ENCODE data around the gene IGLL5. TPM values are rescaled to one million over a fixed set of nuclear protein-coding genes. Genes with fewer than 3 reads are reported as not detected.
A peak's percentile ranks its signal among the peaks of the same experiment; 100 is the strongest.

Gene IGLL5
- total RNA-seq, 3 donors from 2014 or later, result 0.79 TPM; not detected in 2

DNA sequence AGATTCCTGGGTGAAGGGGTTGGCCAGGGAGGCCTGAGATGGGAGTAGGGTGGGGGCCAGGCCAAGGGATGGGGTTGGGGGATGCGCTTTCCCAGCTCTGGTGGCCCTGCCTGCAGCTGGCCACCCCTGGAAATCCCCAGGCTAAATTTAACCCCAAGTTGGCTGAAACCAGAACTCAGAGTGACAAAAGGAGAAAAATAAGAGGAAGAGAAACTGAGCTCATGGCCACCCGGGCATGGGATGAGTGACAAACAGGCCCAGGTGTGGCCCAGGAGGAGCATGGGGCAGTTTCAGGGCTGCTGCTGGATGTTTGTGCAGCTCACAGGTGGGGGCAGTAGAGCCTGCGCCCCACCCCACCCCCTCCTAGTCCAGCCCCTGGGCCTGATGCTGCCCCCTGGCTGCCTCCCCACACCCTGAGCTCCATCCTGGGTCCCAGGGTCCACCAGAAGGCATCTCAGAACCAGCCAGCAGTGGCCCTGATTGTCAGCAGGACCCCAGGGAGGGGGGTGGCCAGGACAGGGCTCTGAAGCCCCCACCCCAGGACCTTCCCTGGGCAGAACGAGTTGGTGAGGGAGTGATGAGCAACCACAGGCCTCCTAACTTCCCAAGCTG lies 48.0 kb downstream of the IGLL5 start:
- ATAC-seq, result peak in 1 of 2 donors; percentile 34
- H3K4me1 Mint-ChIP-seq (ENCODE audit: low read depth), result peaks cover 2% of the 10 kb centered on the region
- no peak overlapping the region for H3K4me3 Mint-ChIP-seq
- no peaks in the 10 kb centered on the region for H3K9me3 Mint-ChIP-seq
- H3K36me3 Mint-ChIP-seq (ENCODE audit: insufficient read depth), result no peaks in the 10 kb centered on the region
- no peaks in the 10 kb centered on the region for H3K27me3 Mint-ChIP-seq (ENCODE audit: low read depth)
- DNase-seq, result no peak

DNA sequence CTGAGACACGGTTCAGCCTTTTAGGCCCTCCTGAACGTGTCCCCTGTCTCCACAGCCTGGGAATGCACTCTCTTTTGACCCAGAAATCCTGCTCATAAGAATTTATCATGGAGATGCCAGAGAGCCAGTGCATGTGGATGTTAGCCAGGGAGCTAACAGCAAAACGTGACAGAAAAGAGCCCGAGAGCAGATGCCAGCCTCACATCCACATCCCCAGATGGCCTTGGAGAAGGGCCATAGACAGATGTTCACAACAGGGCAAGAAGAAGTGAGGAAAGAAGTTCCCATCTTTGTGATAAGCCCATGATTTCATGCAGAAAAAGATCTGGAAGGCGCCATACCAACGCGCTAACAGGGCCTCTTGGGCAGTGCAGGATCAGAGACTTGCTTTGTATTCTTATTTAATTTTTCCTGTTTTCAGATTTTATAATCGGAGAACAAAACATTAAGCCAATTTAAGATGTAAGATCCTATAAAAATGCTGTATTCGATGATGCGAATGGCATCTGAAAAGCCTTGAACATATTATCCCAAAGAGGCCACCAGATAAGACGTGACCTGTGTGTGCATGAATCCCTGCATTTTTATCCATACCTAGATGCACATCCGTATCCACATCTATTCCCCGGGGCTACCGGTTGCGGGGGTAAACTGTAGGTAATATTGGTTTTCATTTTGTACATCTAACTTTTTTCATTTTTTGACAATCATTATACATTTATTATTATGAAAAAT lies 48.7 kb downstream of the IGLL5 start:
- no peak for ATAC-seq
- H3K36me3 Mint-ChIP-seq (ENCODE audit: insufficient read depth), result no peaks in the 10 kb centered on the region
- no peaks in the 10 kb centered on the region for H3K9me3 Mint-ChIP-seq
- H3K27me3 Mint-ChIP-seq (ENCODE audit: low read depth), result no peaks in the 10 kb centered on the region
- no peak for DNase-seq
- H3K4me3 Mint-ChIP-seq, result no peak overlapping the region
- peaks cover 2% of the 10 kb centered on the region for H3K4me1 Mint-ChIP-seq (ENCODE audit: low read depth)

DNA sequence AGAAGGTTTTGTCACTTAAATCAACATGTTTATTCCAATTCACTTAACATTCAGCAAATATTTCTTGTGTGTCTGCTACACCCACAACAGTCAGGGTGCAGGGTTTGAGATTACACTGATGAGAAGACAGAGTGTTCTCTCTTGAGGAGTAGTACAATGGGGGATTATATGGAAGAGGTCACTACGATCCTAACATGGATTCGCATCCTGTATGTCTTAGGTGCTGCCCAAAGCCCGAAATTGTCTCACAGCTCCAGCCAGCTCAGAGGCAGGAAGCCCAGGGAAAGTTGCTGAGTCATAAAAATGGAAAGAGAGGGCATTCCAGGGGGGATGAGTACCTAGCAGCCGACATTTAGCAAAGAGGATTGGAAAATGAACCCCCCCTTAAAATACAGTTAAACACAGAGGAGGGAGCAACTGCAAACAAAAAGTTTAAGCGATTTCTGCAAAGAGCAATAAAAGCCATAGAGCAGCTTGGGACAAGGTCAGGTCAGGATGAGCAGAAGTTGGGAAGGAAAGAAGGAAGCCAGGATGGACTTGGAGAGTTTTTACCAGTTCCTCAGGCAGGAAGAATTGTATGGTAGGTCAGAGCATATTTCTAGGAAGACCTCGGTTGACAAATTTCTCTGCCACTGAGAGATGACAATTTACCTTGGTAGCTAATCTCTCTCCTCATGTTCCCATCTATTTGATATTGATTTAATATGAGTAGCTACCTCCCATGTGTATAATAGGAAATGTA lies 49.5 kb downstream of the IGLL5 start:
- H3K27me3 Mint-ChIP-seq (ENCODE audit: low read depth), result no peaks in the 10 kb centered on the region
- DNase-seq (no peak), ATAC-seq (no peak)
- no peak overlapping the region for H3K4me3 Mint-ChIP-seq
- no peaks in the 10 kb centered on the region for H3K9me3 Mint-ChIP-seq
- peaks cover 2% of the 10 kb centered on the region for H3K4me1 Mint-ChIP-seq (ENCODE audit: low read depth)
- no peaks in the 10 kb centered on the region for H3K36me3 Mint-ChIP-seq (ENCODE audit: insufficient read depth)

DNA sequence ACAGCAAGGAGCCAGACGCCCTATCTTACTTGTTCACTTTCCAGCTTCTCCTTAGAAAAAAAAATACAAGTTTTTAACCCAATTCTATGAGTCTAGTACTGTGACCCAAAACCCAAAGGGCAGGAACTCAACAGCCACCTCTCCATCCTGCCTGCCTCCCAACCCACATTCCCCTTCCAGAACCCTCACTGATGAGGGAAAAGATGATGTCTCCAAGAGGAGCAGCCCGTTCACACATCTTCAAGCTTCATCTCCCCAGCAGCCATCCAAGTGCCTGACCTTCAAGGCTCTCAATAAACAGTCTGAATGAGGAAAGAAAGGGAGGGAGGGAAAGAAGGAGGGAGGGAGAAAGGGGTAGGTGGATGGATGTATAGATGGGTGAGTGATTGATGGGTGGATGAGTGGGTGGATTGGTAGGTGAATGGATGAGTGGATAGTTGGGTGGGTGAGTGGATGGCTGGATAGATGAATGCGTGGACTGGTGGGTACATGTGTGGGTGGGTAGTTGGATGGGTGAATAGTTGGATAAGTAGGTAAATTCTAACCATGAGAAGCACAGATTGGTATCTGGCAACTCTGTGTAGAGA lies 50.4 kb downstream of the IGLL5 start:
- no peak for ATAC-seq
- no peaks in the 10 kb centered on the region for H3K27me3 Mint-ChIP-seq (ENCODE audit: low read depth)

DNA sequence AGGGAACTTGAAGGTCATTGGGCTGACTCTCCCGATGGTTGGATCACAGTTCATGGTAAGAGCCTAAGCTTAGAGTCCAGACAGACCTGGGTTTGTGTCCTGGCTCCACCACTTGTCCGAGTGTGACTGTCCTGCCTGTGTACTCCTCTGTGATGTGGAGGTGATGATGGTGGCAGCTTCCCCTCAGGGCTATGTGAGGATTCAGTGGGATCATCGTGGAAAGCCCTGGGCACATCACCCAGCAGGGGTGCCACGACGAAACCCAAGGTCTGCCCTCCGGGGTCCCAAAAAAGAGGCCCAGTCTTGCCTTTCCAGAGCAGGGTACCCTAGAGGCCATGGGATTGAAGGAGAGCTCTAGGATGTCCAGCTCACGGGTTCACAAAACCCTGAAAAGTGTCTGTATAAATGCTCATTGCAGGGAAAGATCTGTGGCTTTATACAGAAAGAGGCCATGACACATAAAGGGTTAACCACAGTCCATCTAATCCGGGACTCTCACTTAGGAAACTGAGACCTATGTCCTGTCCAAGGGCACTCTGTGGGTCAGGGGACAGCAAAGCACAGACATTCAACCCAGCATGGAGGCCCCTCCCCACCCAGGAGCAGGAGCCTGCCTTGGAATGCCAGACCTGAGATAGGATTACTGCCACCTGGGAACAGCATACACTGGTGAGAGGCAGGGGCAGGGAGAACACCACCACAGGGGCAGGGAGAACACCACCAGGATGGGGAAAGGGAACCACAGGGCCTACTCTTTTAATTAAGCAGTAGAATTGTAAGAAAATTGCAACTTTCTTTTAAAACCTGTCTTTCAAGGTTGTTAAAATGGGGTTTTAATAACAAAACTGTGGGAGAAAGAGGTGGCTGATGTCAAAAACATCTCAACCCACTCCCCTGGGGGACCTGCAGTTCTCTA lies 51.3 kb downstream of the IGLL5 start:
- Mint-ChIP-seq H3K27me3 (ENCODE audit: low read depth) (no peaks in the 10 kb centered on the region), H3K4me3 (no peak overlapping the region), H3K4me1 (ENCODE audit: low read depth) (peaks cover 2% of the 10 kb centered on the region), H3K9me3 (no peaks in the 10 kb centered on the region), H3K36me3 (ENCODE audit: insufficient read depth) (no peaks in the 10 kb centered on the region)
- DNase-seq (no peak), ATAC-seq (no peak)

More for the DNA sequence above, 50.4 kb downstream of the IGLL5 start:
- DNase-seq, result no peak
- peaks cover 4% of the 10 kb centered on the region for H3K4me1 Mint-ChIP-seq (ENCODE audit: low read depth)
- no peak overlapping the region for H3K4me3 Mint-ChIP-seq
- no peaks in the 10 kb centered on the region for H3K36me3 Mint-ChIP-seq (ENCODE audit: insufficient read depth)
- no peaks in the 10 kb centered on the region for H3K9me3 Mint-ChIP-seq

DNA sequence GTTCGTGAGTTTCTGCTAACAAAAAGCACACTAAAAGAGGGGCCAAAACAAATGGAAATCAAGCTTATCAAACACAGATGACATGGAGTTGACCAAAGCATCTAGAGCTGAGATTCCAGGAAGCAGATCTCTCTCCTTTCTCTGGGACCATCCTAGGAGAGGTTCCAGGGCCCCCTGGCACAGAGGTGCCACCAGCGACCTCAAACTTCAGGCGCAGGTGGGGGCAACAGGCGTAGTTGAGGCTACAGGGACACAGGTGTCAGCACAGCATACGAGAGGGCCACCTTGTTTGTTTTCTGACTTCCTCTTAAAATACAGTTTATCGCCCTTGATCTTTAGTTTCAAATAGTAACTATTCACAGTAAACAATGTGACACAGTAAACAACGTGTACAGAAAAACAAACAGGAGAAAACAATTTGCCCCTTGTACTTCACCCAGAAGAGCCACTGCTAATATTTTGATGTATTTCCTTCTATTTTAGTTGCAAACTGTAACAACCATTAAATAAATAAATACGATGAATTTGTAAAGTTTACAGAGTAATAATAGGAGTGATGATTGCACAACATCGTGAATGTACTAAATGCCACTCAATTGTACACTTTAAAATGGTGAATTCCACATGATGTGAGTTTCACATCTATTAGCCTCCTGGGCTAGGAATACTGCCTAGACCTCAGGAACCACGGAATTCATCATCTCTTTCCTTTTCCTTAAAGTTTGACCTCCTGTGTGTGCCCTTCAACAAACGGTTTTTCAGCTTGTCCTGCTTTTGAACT lies 52.2 kb downstream of the IGLL5 start:
- H3K9me3 Mint-ChIP-seq, result no peaks in the 10 kb centered on the region
- DNase-seq, result no peak
- ATAC-seq, result no peak
- no peak overlapping the region for H3K4me3 Mint-ChIP-seq
- no peaks in the 10 kb centered on the region for H3K27me3 Mint-ChIP-seq (ENCODE audit: low read depth)
- peaks cover 2% of the 10 kb centered on the region for H3K4me1 Mint-ChIP-seq (ENCODE audit: low read depth)
- H3K36me3 Mint-ChIP-seq (ENCODE audit: insufficient read depth), result no peaks in the 10 kb centered on the region

DNA sequence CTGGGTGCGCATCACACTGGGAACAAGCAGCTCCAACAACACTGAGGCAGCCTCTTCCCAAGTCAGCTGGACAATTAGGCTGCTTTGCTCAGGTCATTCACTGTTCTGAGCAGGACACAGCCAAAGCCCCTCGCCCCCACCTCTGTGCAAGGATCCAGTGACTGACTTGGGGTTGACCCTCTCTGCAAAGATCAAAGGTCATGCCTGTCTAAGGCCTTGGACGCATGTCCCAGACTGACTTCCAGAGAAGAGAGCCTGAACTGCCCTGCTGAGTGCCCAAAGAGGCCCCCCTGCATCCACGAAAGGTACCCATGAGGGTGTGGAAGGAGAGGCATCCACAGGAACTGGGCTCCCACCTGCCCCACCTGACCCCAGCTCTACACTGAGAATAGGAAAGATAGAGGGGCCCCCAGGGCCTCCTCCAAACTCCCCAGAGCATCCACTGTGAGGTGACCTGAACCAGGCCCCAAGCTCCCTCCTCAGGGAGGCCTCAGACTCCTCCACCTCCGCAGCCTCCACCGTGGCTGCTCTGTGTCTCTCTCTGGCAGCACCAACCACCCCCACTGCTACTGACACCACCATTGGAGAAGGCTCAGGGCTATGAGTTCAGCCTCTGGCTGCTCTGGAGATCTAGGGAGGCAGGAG lies 53.5 kb downstream of the IGLL5 start:
- DNase-seq (no peak), ATAC-seq (no peak)
- Mint-ChIP-seq H3K9me3 (no peaks in the 10 kb centered on the region), H3K4me1 (ENCODE audit: low read depth) (peaks cover 2% of the 10 kb centered on the region), H3K4me3 (no peak overlapping the region), H3K27me3 (ENCODE audit: low read depth) (no peaks in the 10 kb centered on the region), H3K36me3 (ENCODE audit: insufficient read depth) (no peaks in the 10 kb centered on the region)

DNA sequence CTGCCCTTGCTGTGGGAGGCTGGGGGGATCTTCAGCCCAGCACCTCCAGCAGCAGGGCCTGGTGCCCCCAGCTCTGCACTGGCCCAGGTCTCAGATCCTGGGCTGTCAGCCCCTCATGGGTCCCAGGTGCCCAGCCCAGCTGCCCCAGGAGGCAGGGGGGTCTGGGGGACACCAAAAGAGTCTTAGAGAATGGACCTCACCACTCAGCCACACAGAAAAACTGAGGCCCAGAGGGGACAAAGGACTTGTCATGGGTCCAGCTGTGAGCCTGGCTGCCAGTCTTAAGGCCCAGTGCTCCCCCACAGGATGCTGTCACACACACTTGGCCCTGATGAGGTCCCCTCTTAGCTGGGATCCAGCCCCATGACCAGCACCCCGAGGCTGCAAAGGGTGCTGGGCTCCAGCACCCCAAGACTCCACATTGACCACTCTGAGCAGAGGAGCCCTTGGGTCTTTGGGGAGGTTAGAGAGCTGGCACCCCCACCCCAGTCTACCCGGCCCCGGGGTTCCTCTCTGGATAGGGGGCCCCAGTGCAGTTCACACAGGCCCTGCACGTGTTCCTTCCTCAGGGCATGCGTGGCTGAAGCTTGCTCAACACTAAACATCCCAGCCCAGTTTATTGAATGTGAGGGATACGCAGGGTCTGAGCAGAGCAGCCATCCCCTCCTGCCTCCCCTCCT lies 54.4 kb downstream of the IGLL5 start:
- no peak for DNase-seq
- no peak for ATAC-seq
- H3K9me3 Mint-ChIP-seq, result no peaks in the 10 kb centered on the region
- H3K4me3 Mint-ChIP-seq, result no peak overlapping the region
- no peaks in the 10 kb centered on the region for H3K27me3 Mint-ChIP-seq (ENCODE audit: low read depth)
- no peaks in the 10 kb centered on the region for H3K36me3 Mint-ChIP-seq (ENCODE audit: insufficient read depth)
- H3K4me1 Mint-ChIP-seq (ENCODE audit: low read depth), result peaks cover 4% of the 10 kb centered on the region

DNA sequence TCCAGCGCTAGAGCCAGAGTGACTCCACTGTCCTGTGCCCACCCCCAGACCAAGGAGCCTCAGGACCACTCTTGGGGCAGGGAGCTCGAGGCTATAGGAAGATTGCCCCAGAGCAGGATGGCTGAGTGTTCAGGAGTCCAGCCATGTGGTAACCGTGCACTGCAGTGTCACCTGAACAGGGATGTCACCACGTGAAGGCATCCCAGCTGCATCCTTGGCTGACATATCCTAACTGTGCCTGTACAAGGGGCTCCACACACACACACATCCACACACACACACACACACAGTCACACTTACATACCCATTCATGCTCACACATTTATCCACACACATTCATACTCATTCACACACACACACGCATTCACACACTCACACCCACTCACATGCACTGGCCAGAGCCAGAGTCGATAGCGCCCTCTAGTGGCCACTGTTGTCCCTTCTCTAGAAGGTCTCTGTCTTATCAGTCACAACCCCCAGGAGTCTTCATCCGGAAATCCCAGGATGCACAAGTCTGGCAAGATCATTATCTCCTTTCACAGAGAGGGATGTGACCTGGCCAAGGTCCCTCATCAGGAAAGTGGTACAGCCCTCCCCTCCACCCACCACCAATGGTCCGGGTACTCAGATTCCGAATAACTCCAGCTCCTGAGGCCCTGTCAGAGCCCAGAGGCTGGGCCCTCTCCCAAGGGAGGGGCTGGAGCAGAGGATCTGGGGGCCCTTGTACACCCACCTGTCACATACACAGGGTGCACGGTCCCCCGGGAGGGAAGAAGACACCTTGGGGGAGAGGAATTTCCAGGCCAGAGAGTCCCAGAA lies 55.1 kb downstream of the IGLL5 start:
- Mint-ChIP-seq H3K9me3 (no peaks in the 10 kb centered on the region), H3K4me3 (no peak overlapping the region), H3K36me3 (ENCODE audit: insufficient read depth) (no peaks in the 10 kb centered on the region), H3K4me1 (ENCODE audit: low read depth) (peaks cover 4% of the 10 kb centered on the region), H3K27me3 (ENCODE audit: low read depth) (no peaks in the 10 kb centered on the region)
- peak; percentile 73 for DNase-seq
- peak; percentile 84 to 90 for ATAC-seq

DNA sequence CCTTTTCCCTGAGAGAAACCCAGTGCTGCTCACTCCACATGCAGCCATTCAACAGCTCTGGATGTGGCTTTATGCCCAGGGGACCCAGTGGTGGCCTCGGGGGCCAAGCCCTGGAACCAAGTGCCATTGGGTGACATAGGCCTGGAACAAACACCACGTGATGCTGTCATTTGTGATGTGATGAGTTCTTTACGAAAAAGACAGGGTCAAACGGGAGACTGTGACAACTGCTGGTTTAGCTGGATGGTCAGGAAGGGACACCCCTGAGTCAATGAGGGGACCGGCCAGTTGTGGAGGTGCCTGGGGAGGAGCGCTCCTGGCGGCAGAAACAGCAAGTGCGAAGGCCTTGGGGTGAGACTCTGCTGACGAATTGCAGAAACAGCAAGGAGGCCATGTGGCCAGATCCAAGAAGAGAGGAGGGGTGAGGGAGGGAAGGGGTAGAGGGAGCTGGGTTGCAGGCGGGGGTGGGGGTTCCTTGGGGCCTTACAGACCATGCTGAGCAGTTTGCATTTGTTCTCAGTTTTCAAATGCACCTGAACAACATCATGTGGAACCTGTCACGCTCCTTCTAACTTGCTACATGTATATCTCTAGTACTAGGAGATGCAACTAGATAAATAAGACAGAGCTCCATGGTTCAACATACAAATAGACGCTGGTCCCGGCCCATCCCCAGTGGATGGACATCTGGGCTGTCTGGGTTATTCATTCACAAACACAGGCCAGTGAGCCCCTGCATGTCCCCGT lies 56.1 kb downstream of the IGLL5 start:
- no peak for ATAC-seq
- Mint-ChIP-seq H3K36me3 (ENCODE audit: insufficient read depth) (no peaks in the 10 kb centered on the region), H3K4me1 (ENCODE audit: low read depth) (peaks cover 4% of the 10 kb centered on the region), H3K4me3 (peak overlapping the region; percentile 19), H3K27me3 (ENCODE audit: low read depth) (no peaks in the 10 kb centered on the region), H3K9me3 (no peaks in the 10 kb centered on the region)
- no peak for DNase-seq

DNA sequence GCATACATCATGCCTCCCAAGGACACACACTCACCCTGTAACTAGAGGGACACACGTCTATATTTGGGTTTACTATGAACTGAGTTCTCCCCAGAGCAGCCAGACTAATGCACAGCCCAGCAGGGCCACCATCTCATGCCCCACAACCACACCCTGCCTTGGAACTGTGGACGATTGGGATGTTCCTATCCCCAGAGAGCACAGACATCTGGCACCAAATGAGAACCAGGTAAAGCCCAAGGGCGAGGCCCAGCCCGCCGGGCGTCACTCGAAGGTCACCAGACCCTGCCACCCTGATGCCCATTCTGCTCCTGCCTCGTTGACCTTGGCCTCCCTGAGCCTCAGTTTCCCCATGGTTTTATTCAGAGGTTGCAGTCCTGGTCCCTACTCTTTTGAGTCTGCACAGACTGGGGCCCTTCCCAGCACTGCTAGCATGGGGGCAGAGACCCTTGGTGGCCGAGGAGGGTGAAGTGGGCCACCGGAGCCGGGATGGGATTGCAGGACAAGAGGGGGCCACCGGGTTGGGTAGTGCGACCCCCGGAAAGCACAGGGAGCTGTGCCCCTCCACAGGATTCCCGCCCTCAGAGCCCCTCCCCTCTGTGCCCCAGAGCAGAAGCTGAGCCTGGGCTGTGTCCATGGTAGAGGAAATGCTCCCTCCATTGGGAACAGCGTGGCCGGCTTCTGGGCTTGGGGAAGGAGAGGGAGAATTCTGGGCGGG lies 56.8 kb downstream of the IGLL5 start:
- Mint-ChIP-seq H3K27me3 (ENCODE audit: low read depth) (no peaks in the 10 kb centered on the region), H3K9me3 (no peaks in the 10 kb centered on the region), H3K36me3 (ENCODE audit: insufficient read depth) (no peaks in the 10 kb centered on the region), H3K4me3 (no peak overlapping the region), H3K4me1 (ENCODE audit: low read depth) (peaks cover 4% of the 10 kb centered on the region)
- DNase-seq, result no peak
- no peak for ATAC-seq

All from activated T-cell treated with anti-CD3 and anti-CD28 coated beads, Interleukin-2, amount 50 U/mL, for 4 hours (primary cell).